Measurements from ENCODE around the gene PAGE3.

PAGE3 gene, protein sequence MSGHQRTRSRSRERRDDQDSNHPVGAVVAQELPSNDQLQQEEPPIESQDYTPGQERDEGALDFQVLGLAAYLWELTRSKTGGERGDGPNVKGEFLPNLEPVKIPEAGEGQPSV

DNA sequence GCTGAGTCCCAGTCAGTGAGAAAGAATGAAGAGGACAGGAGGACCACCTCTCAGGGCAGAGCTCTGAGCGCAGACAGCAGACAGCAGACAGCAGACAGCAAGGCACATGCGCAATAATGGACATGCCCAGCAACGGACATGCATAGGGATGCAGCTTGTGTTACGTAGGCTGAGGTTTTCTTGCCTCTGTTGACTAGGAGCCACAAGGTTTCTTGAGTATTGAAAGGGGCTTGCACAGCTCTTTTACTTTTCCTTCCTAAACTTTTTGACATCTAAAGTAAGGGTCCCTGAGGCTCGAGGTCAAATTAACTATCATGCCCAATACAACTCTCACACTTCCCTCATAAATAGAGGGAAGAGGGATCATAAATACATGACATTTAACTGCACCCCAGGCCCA is at the start of gene PAGE3:
PAGE3 (minus strand) TSS at position 101 of the 400 bp plus-strand sequence. CDS start 1,013 bp downstream, outside the sequence.
- no peak for DNase-seq
- intact Hi-C loops (cut with DNase I) = no loop called here

DNA sequence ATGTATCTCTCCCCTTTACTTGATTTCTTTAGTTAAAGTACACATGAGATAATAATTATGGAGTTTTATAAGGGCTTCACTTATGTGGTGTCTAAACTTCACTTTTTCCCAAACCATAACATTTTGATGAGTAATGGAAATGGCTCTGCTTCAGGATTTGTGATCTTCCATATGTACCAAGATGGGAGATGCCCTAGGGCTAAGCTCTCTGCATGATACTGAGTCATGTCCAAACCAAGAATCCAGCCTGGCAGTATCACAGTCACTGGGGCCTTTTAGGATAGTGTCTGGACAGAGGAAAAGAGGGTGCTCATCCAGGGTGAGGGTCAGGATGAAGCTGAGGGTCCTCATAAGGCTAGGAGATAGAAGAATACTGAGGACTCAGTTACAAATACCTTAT is 47.9 kb upstream of the PAGE3 start:
- no peak for DNase-seq
- intact Hi-C loops (cut with DNase I) = no loop called here

DNA sequence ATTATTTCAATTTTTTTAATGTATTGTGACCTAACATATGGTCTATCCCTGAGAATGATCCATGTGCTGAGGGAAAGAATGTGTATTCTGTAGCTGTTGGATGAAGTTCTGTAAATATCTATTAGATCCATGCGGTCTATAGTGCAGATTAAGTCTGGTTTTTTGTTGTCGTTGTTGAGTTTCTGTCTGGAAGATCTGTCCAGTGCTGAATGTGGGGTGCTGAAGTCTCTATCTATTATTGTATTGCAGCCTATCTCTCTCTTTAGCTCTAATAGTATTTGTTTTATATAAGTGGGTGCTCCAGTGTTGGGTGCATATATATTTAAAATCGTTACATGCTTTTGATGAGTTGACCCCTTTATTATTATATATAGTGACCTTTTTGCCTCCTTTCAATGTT is 26.2 kb upstream of the PAGE3 start:
- no peak for DNase-seq
- intact Hi-C loops (cut with DNase I) = no loop called here

DNA sequence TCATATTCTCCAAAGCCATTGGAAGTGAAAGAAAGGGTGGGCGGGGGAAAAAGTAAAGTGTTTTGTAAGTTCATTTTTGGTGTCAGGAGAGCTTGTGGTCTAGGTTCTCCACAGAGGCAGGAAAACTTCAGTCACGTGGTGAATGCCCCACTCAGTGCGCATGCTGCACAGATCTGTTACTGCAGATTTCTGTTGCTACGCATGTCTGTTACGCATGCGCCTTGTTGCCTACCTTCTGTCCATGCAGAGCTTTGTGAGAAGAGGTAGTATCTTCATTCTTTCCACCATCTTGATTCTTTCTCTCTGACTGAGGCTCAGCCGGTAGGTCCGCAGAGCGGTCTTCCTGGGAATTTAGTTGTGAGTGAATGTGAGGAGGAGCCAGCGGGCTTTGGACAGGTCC is 15.1 kb upstream of the PAGE3 start:
- DNase-seq = no peak
- intact Hi-C loops (cut with DNase I) = no loop called here

DNA sequence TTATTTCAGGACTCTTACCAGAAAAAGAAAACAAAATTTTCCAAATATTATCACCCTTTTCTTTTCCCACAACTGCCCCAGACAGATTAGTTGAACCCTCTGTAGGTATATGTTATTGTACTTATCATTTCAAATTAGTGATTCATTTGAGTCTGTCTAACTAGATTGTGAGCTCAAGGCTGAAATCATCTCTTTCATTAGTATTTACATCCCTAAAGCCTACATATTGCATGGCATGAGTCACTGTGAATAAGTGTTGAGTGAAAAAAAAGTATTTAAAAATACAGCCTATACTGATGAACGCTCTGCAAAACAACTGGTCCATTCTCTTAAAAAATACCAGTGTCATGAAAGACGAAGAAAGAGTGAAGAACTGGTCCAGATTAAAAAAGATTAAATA is 3.9 kb downstream of the PAGE3 start:
- intact Hi-C loops (cut with DNase I) = no loop called here
- no peak for DNase-seq

DNA sequence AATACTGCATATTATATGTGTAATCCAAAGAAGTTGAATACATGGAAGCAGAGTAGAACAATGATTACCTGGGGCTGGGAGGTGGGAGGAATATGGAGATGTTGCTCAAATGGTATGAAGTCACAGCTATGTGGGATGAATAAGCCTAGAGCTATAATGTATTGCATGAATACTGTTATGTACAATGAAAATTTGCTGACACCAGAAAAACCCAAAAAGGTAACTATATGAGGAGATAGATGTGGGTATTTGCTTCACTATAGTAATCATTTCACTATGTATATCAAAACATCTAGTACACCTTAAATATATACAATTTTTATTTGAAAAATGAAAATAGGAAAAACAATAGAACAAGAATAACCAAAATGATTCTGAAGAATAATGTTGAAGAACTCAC is 11.2 kb downstream of the PAGE3 start:
- intact Hi-C loops (cut with DNase I) = no loop called here
- no peak for DNase-seq

DNA sequence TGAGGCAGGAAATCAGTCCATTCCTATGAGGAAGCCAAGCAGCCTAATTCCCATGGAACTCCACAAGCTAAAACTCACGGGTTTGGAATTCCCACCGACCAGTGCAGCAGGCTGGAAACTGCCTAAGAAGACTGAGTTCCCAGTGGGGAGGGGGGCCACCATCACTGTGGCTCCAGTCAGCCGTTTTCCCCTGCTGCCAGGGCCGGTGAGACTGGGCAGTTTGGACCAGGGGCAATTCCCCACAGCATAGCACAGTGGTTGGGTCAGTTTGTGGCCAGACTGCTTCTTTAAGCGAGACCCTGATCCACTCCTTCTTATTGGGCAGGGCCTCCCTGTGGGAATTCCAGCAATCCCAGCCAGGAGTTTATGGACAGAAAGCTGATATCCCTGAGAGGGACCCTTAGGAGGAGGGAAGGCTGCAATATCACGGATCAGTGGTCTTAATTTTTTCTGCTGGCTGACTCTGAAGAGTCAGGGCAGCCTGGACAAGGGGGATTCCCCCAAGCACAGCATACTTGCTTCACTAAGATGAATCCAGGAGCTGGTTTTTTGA is 23.9 kb downstream of the PAGE3 start:
- intact Hi-C loops (cut with DNase I) = no loop called here
- peak in 2 of 10 donors; percentile 51 to 55 for DNase-seq

DNA sequence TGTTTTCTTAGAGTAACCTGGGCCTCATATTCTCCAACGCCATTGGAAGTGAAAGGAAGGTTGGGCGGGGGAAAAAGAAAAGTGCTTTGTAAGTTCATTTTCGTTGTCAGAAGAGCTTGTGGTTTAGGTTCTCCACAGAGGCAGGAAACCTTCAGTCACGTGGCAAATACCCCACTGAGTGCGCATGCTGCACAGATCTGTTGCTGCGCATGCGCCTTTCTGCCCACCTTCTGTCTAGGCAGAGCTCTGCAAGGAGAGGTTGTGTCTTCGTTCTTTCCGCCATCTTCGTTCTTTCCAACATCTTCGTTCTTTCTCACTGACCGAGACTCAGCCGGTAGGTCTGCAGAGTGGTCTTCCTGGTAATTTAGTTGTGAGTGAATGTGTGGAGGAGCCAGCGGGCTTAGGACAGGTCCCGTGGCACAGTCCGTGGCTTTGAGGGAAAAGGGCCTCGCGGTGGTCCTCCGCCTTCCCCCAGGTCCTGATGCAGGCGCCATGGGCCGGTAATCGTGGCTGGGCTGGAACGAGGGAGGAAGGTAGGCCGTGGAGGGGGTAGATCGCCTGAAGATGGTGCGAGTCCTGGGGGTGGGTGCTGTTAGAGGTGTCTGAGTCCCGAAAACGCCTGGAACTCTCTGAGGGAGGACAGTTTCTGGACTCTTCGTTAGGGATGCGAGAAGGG is 44.5 kb downstream of the PAGE3 start, which contains the start of gene PAGE5:
PAGE5 (plus strand) TSS at position 228 of the 676 bp plus-strand sequence. CDS start 1,037 bp downstream, outside the sequence.
- intact Hi-C loops (cut with DNase I) = no loop called here

DNA sequence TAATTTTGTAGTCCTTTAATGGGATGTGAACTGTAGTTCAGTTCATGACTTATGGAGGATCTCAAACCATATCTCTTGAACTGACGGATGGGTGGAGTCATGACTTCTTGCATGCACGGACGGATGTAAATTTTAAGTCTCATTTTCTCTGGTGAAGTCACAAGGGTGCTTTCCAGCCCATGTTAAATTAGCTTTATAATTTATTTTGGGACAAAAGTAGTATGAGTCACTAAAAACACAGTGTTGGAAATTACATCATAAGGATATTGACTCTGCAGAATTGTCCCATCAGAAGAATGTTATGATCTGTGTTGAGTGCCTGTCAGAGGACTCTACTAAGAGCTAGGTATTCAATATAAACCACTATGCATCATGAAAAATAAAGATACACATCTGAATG is 51.3 kb downstream of the PAGE3 start:
- intact Hi-C loops (cut with DNase I) = no loop called here
- no peak for DNase-seq

More for the DNA sequence above, 44.5 kb downstream of the PAGE3 start, which contains the start of gene PAGE5:
- no peak for DNase-seq

DNA sequence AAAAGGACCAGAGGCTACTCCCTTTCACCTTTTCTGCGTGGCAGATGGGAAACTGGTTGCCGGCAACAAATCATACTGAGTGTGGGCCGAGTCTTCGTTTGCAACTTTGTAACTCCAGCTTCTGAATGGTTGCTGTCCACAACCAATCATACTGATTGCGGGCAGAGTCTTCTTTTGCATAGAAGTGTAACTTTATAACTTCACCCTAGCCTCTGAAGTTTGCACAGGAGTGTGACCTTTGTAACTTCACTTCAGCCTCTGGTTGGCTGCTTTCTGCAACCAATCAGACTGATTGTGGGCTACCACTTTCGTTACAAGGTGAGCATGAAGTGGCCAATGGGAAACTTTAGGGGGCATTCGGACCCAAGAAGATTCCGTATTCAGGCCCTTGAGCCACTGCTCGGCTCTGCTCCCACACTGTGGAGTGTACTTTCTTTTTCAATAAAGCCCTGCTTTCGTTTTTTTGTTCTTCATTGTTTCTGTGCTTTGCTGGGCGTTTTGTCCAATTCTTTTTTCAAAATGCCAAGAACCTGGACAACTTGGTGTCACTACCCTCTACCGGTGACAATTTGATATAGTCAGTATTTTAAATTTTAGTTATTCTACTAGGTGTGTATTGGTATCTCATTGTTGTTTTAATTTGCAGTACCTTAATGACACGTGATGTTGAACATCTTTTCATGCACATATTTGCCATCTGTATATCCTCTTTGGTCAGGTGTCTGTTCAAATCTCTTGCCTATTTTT is 53.6 kb downstream of the PAGE3 start:
- intact Hi-C loops (cut with DNase I) = no loop called here
- DNase-seq = no peak
